K562 (cell line): Measurements from ENCODE around the gene ADAMTS7. TPM values are rescaled to one million over a fixed set of nuclear protein-coding genes. Genes with fewer than 3 reads are reported as not detected.

Experiments
- ATAC-seq: fragments of 200-7000 bp; cut with Tn5 transposase; 3 replicates; pipeline ENCODE4 v1.9.1; 2020; ENCODE audit warnings: moderate library complexity
- BruUV-seq: library from RNA; stranded (reverse); fragments of 400-500 nt; replicated peaks from 2 replicates; lab custom pipeline; 2021; lab: Mats Ljungman, UMichigan
- CTCF ChIA-PET: fragments of 300-600 bp; formaldehyde crosslinking; extraction: SDS; loops from one replicate; lab custom pipeline; 2021; ENCODE audit warnings: low intra/inter-chr PET ratio; lab: Yijun Ruan, JAX
- POLR2A ChIA-PET: fragments of 300-600, 350-650 bp; sonication (Branson Sonifier 250); formaldehyde crosslinking; extraction: SDS; loops from one replicate; lab custom pipeline; 2021; ENCODE audit warnings: antibody characterized with exemption, inconsistent platforms; lab: Yijun Ruan, JAX
- DNase-seq, 4 experiments: peaks; one replicate each; pipeline versions ENCODE4 v3.0.0 to v3.0.0-alpha.2; 2011 to 2018; ENCODE audit warnings: low spot score in 3 of 4, mixed read lengths in 3 of 4; ENCODE audit errors: extremely low read depth in 1 of 4
- FAIRE-seq: peaks from 2 replicates; lab custom pipeline; 2011; peaks lifted over from hg19 to GRCh38; lab: Jason Lieb, UNC
- H2AFZ ChIP-seq: 2 replicates; pipeline ENCODE4 v1.6.0; 2011; ENCODE audit warnings: low read depth, low read length, control low read depth, inconsistent platforms
- H3K27ac ChIP-seq: fragments of 200-600 bp; 3 replicates; pipeline ENCODE4 v1.8.0; 2011; ENCODE audit warnings: low read depth, mild to moderate bottlenecking, control low read depth, inconsistent platforms, low read length, moderate library complexity, mixed read lengths; ENCODE audit errors: extremely low read depth
- H3K27me3 ChIP-seq, 2 experiments: fragments of 300-600 bp in 1 of 2; 2 replicates in 1 of 2; 3 replicates in 1 of 2; pipeline versions ENCODE4 v1.6.0 to v1.8.0; 2011; ENCODE audit warnings: inconsistent platforms in 2 of 2, low read length in 2 of 2, mild to moderate bottlenecking in 1 of 2, mixed read lengths in 1 of 2, moderate library complexity in 1 of 2; ENCODE audit not compliant: control insufficient read depth in 2 of 2, insufficient read depth in 2 of 2
- H3K36me3 ChIP-seq: fragments of 300-600 bp; 3 replicates; pipeline ENCODE4 v1.8.0; 2011; ENCODE audit warnings: mild to moderate bottlenecking, low read length, inconsistent platforms; ENCODE audit not compliant: control insufficient read depth, insufficient read depth
- H3K4me1 ChIP-seq, 2 experiments: fragments of 200-600 bp in 1 of 2; replicated peaks in 1 of 2; 2 replicates in 1 of 2; 3 replicates in 1 of 2; pipeline versions ENCODE4 v1.5.1 to v1.8.0; 2011; ENCODE audit warnings: inconsistent platforms in 2 of 2, low read length in 2 of 2, mild to moderate bottlenecking in 1 of 2, mixed read lengths in 1 of 2, moderate library complexity in 1 of 2; ENCODE audit not compliant: control insufficient read depth in 2 of 2, insufficient read depth in 2 of 2
- H3K4me2 ChIP-seq: 2 replicates; pipeline ENCODE4 v1.6.1; 2011; ENCODE audit warnings: low read length, control low read depth, inconsistent platforms, mixed read lengths; ENCODE audit not compliant: insufficient read depth
- H3K4me3 ChIP-seq: fragments of 200-600 bp; sonication (generic), shearing (Covaris generic); 2 replicates; pipeline ENCODE4 v1.5.1; 2016; ENCODE audit warnings: control low read depth, inconsistent platforms
- H3K79me2 ChIP-seq: fragments of 200-600 bp; 3 replicates; pipeline ENCODE4 v1.8.0; 2011; ENCODE audit warnings: low read length, inconsistent platforms; ENCODE audit not compliant: control insufficient read depth, insufficient read depth
- H3K9ac ChIP-seq, 2 experiments: 2 replicates each; pipeline versions ENCODE4 v1.6.0 to v1.6.1; 2011; ENCODE audit warnings: low read depth in 2 of 2, low read length in 2 of 2, control low read depth in 1 of 2, inconsistent platforms in 1 of 2, mild to moderate bottlenecking in 1 of 2, mixed read lengths in 1 of 2; ENCODE audit not compliant: insufficient read depth in 1 of 2
- H3K9me1 ChIP-seq: one replicate; pipeline ENCODE4 v1.6.0; 2011; ENCODE audit warnings: inconsistent platforms, mild to moderate bottlenecking, low read length, moderate library complexity; ENCODE audit not compliant: control insufficient read depth, insufficient read depth
- H3K9me3 ChIP-seq: replicated peaks from 2 replicates; pipeline ENCODE4 v1.5.1; 2011; ENCODE audit warnings: low read depth, low read length, inconsistent platforms; ENCODE audit not compliant: control insufficient read depth, insufficient read depth
- H4K20me1 ChIP-seq: replicated peaks from 2 replicates; pipeline ENCODE4 v1.6.1; 2011; ENCODE audit warnings: low read length, inconsistent platforms, mixed read lengths; ENCODE audit not compliant: control insufficient read depth, insufficient read depth
- CREB3 ChIP-seq: fragments of 450-650 bp; conservative IDR thresholded peaks from 2 replicates; pipeline ENCODE4 v1.6.1; 2016; ENCODE audit warnings: missing genetic modification characterization, low read depth, mild to moderate bottlenecking, missing compliant biosample characterization, moderate library complexity
- DDX20 ChIP-seq: fragments of 450-650 bp; IDR thresholded peaks from 2 replicates; pipeline ENCODE4 v1.6.1; 2016; ENCODE audit warnings: missing genetic modification characterization, low read depth, mild to moderate bottlenecking, missing compliant biosample characterization, moderate library complexity
- MEF2D ChIP-seq: conservative IDR thresholded peaks from 2 replicates; pipeline ENCODE4 v1.6.1; 2016; ENCODE audit warnings: low read depth, missing genetic modification characterization, missing compliant biosample characterization
- MGA ChIP-seq: fragments of 450-650 bp; IDR thresholded peaks from 2 replicates; pipeline ENCODE4 v1.6.1; 2016; ENCODE audit warnings: mild to moderate bottlenecking, moderate library complexity
- NBN ChIP-seq: fragments of 450-650 bp; IDR thresholded peaks from 2 replicates; pipeline ENCODE4 v1.6.1; 2016; ENCODE audit warnings: low read depth, mild to moderate bottlenecking
- RBM14 ChIP-seq: fragments of 200-400 bp; formaldehyde crosslinking; IDR thresholded peaks from 2 replicates; pipeline ENCODE4 v1.6.1; 2018; ENCODE audit warnings: low read depth, mild to moderate bottlenecking, low read length, moderate library complexity, borderline replicate concordance; ENCODE audit not compliant: insufficient read depth
- RBM39 ChIP-seq: fragments of 200-400 bp; formaldehyde crosslinking; optimal IDR thresholded peaks from 2 replicates; pipeline ENCODE3; 2018; ENCODE audit warnings: low read depth, low read length
- TBP ChIP-seq: optimal IDR thresholded peaks from 2 replicates; pipeline ENCODE3; 2011; ENCODE audit warnings: low read depth, low read length, improper control_type of control experiment
- U2AF1 ChIP-seq: fragments of 200-400 bp; formaldehyde crosslinking; optimal IDR thresholded peaks from 2 replicates; pipeline ENCODE3; 2017; ENCODE audit warnings: mild to moderate bottlenecking, low read depth, low read length, moderate library complexity
- ZFX ChIP-seq: sonication (generic); formaldehyde crosslinking; IDR thresholded peaks from 2 replicates; pipeline ENCODE4 v1.8.0; 2022; ENCODE audit warnings: mild to moderate bottlenecking, missing genetic modification reagents, moderate library complexity
- WGBS: fragments of 100-300 bp; shearing (Covaris generic); methylation state at CpG from one replicate; pipeline ENCODE4 v1.1.6; 2016; ENCODE audit warnings: low coverage, mixed read lengths; ENCODE audit not compliant: insufficient coverage; ENCODE audit errors: missing lambda C conversion rate; 5-methylcytosine and 5-hydroxymethylcytosine counted together
- in situ Hi-C: fragments of 300-500 bp; cut with MboI; formaldehyde crosslinking; loops from 4 replicates; pipeline ENCODE4 v1.15.0; 2018; ENCODE audit warnings: inconsistent platforms, mixed read lengths
- intact Hi-C: fragments of 100-400 bp; cut with micrococcal nuclease; formaldehyde crosslinking; loops from 2 replicates; pipeline ENCODE4 v1.14.2; 2022
- polyA plus RNA-seq, 8 experiments: library from polyadenylated mRNA; depleted of rRNA in 4 of 8; stranded (reverse) in 5 of 8; unstranded in 3 of 8; fragments of >200 nt; fragmentation: Nextera tagmentation in 2 of 8; fragmentation: Illumina TruSeq in 1 of 8; extraction: Ambion mirVana in 2 of 8; extraction: Trizol in 1 of 8; gene quantifications; 2 replicates each; pipeline versions ENCODE4 v1.2.1 to v1.2.3, GENCODE V29; 2011 to 2014; ENCODE audit warnings: inconsistent platforms in 1 of 8, missing spikeins in 1 of 8
- total RNA-seq, 7 experiments: library from RNA; depleted of rRNA in 6 of 7; stranded (reverse); fragments of >200 nt in 6 of 7; fragmentation: Illumina TruSeq in 2 of 7; extraction: Trizol in 2 of 7; gene quantifications; 2 replicates each; pipeline versions ENCODE4 v1.2.1 to v1.2.3, GENCODE V29; 2011 to 2021; ENCODE audit warnings: low replicate concordance in 1 of 7

The ADAMTS7 gene
- total and polyA plus RNA-seq, 9 of the 15 experiments (the other 6 are each of a cell fraction or from before 2014, with no cell fraction given) = 0.05 to 0.07 TPM; not detected in 7

GRCh38 chr15:78811825-78812183, 540 bp upstream of the ADAMTS7 start:
- peak overlapping the region; percentile 80 for H2AFZ ChIP-seq
- peaks cover 21 to 26% of the 10 kb centered on the region in 2 experiments; a peak in 3 of 5 replicates for H3K27me3 ChIP-seq
- DNase-seq (no peak), ATAC-seq (peak; percentile 62), FAIRE-seq (no peak)
- peak overlapping the region; percentile 45 to 85 for H3K9ac ChIP-seq
- peaks cover 0 to 22% of the 10 kb centered on the region in 2 experiments; a peak in 3 of 5 replicates for H3K4me1 ChIP-seq
- no TSS peak for BruUV-seq
- ChIA-PET POLR2A (interaction anchor here (1.0 kb wide), 3 partner anchors 21 to 133 kb away, joined by 3 to 4 read pairs (median 3); partner anchors contain the start of gene CTSH), CTCF (no interaction called here)
- no peaks in the 10 kb centered on the region for H3K79me2 ChIP-seq
- H3K9me1 ChIP-seq = peaks cover 6% of the 10 kb centered on the region
- peak overlapping the region; percentile 35 for H3K4me3 ChIP-seq
- H4K20me1 ChIP-seq = peaks cover 6% of the 10 kb centered on the region; the same call in 1 of the 2 replicates
- no peaks in the 10 kb centered on the region for H3K36me3 ChIP-seq
- H3K27ac ChIP-seq = no peak overlapping the region
- H3K4me2 ChIP-seq = peak overlapping the region; percentile 66
- intact Hi-C loops (no loop called here), in situ Hi-C loops (no loop called here)
- peaks cover 5% of the 10 kb centered on the region; the same call in 1 of the 2 replicates for H3K9me3 ChIP-seq
- 41% methylated on average over 23 of the region's 24 CpGs for WGBS
- no peak for TF ChIP-seq U2AF1
- no peak for TF ChIP-seq CREB3 (tag)
- TF ChIP-seq MGA = 0 out of 2 replicates have a peak, but pooled peaks have one; percentile 26
- no peak for TF ChIP-seq NBN
- no peak for TF ChIP-seq TBP
- 0 out of 2 replicates have a peak, but pooled peaks have one; percentile 89 for TF ChIP-seq RBM14
- no peak for TF ChIP-seq DDX20 (tag)
- TF ChIP-seq ZFX = peak; percentile 32; the same call in 1 of the 2 replicates
- no peak for TF ChIP-seq RBM39
- TF ChIP-seq MEF2D (tag) = no peak
